Stimulated activated CD8-positive, alpha-beta memory T cell treated with anti-CD3 and anti-CD28 coated beads, Interleukin-2, amount 100 ng/mL, for 1 hour (primary cell): ENCODE data around the gene GAMT.

Source experiments
- DNase-seq, 2 donors: peaks; one replicate each; pipeline ENCODE4 v3.0.0-alpha.2; 2020; ENCODE audit warnings: low read depth in 2 of 2

Gene GAMT

GRCh38 chr19:1400281-1401137 lies 833 bp downstream of the GAMT start:
- no peak for DNase-seq

- no peak for DNase-seq
Observed at GRCh38 chr19:1399745-1400144, 1.6 kb downstream of the GAMT start.

- DNase-seq = no peak
Observed at GRCh38 chr19:1399079-1399478, 2.3 kb downstream of the GAMT start.

GRCh38 chr19:1397838-1398237 lies 3.5 kb downstream of the GAMT start:
- no peak for DNase-seq

- no peak for DNase-seq
Observed at GRCh38 chr19:1396768-1397679, 4.3 kb downstream of the GAMT start.

GRCh38 chr19:1396019-1396767 lies 5.1 kb downstream of the GAMT start:
- no peak for DNase-seq

GRCh38 chr19:1395194-1396018 lies 5.9 kb downstream of the GAMT start:
- no peak for DNase-seq

- DNase-seq = no peak
Observed at GRCh38 chr19:1394252-1395193, 6.8 kb downstream of the GAMT start.

- no peak for DNase-seq
Observed at GRCh38 chr19:1393841-1394240, 7.5 kb downstream of the GAMT start.

GRCh38 chr19:1392939-1393530 lies 8.3 kb downstream of the GAMT start:
- no peak for DNase-seq

GRCh38 chr19:1392407-1392806 lies 8.9 kb downstream of the GAMT start:
- no peak for DNase-seq

- no peak for DNase-seq
Observed at GRCh38 chr19:1390890-1391423, 10.4 kb downstream of the GAMT start.

- DNase-seq = no peak
Observed at GRCh38 chr19:1389033-1389940, 12.1 kb downstream of the GAMT start.

- no peak for DNase-seq
Observed at GRCh38 chr19:1388637-1389026, 12.7 kb downstream of the GAMT start.

GRCh38 chr19:1387684-1388636 lies 13.4 kb downstream of the GAMT start:
- no peak for DNase-seq

- DNase-seq = no peak
Observed at GRCh38 chr19:1386945-1387683, 14.2 kb downstream of the GAMT start.
